Cardiac muscle cell (in vitro differentiated cells and primary cell): Measurements from ENCODE around the gene MRPL53. TPM values are rescaled to one million over a fixed set of nuclear protein-coding genes. Genes with fewer than 3 reads are reported as not detected.

Experiments
- DNase-seq, 2 donors: peaks; one replicate each; pipeline versions ENCODE4 v3.0.0 to v3.0.0-alpha.2; 2010 to 2017; ENCODE audit warnings: low read depth in 1 of 2, low spot score in 1 of 2
- H3K27ac ChIP-seq: fragments of 200-600 bp; sonication (generic); 2 replicates; pipeline ENCODE4 v1.5.1; 2016
- H3K27me3 ChIP-seq: fragments of 200-600 bp; sonication (generic); 2 replicates; pipeline ENCODE4 v1.6.0; 2016; ENCODE audit warnings: control low read depth
- H3K36me3 ChIP-seq: fragments of 200-600 bp; sonication (generic); 2 replicates; pipeline ENCODE4 v1.5.1; 2016; ENCODE audit warnings: control low read depth
- H3K4me1 ChIP-seq: fragments of 200-600 bp; sonication (generic); 2 replicates; pipeline ENCODE4 v1.8.1; 2017; ENCODE audit warnings: low read depth, mild to moderate bottlenecking, mixed run types
- H3K4me3 ChIP-seq: fragments of 200-600 bp; sonication (generic); 2 replicates; pipeline ENCODE4 v1.5.1; 2016; ENCODE audit warnings: mild to moderate bottlenecking
- H3K9me3 ChIP-seq: fragments of 200-600 bp; sonication (generic); 2 replicates; pipeline ENCODE4 v1.5.1; 2017; ENCODE audit warnings: low read depth, mild to moderate bottlenecking, control low read depth
- polyA plus RNA-seq: library from polyadenylated mRNA; unstranded; fragments of >200 nt; fragmentation: Nextera tagmentation; extraction: Ambion mirVana; gene quantifications from 2 replicates; pipeline ENCODE4 v1.2.1, GENCODE V29; 2016
- total RNA-seq: library from RNA; depleted of rRNA; stranded (reverse); fragments of >200 nt; gene quantifications from 2 replicates; pipeline ENCODE4 v1.2.3, GENCODE V29; 2016
- TF ChIP-seq, protein P1 (sequence below): IDR thresholded peaks from 2 replicates; pipeline ENCODE4 v1.5.1; 2012; ENCODE audit warnings: low read depth, mild to moderate bottlenecking, low read length

The MRPL53 gene
- total and polyA plus RNA-seq, 2 experiments from 2014 or later: 50.8 to 132 TPM

DNA sequence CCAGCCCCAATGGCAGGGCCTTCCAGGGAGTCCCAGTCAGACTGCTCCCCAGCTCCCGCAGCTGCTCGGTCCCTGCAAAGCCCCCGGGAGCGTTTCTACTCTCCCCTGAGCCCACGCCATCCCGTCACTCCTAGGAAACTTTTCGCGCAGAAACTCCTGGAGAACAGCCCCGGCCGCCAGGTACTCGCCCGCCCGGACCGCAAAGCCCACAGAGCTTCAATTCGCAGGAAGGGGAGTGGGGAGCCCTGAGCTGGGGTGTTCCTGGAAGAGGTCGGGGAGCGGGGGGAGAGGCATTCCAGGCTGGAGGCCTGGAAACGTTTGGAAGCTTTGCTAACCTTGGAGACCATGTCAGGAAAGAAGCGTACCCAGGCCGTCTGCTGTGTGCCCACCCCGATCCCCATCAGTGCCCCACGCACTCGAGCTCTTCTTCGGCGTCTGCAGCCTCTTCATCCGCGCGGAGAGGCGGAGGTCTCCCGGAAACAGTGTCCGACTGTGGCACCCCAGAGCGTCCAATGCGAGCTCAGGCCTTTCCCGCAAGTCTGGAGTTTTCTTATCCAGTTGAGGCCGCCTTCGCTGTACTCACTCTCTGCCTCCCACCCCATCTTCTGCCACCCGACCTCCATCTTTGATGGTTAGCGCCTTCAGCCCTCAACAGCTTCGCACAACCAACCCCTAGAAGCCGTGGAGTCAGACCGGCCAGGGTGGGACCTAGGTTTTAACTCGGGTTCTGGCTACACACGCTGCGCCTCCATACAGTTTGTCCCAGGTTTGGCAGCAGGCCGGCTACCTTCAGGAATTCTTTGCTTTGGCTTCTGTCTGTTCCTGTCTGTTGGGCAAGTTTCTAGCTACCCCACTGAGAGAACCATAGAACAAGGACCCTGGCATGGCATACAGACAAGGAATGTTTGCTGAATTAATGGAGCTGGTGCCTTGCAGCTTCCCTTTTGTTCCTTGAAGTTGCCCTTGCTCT lies 31.3 kb upstream of the MRPL53 start:
- DNase-seq: peak in 1 of 2 donors; percentile 58
- Histone ChIP-seq H3K4me3 (peak overlapping the region; percentile 19), H3K27me3 (peaks cover 70% of the 10 kb centered on the region), H3K36me3 (peaks cover 4% of the 10 kb centered on the region), H3K27ac (no peak overlapping the region), H3K9me3 (no peaks in the 10 kb centered on the region), H3K4me1 (peaks cover 7% of the 10 kb centered on the region)
- TF ChIP-seq, protein P1, sequence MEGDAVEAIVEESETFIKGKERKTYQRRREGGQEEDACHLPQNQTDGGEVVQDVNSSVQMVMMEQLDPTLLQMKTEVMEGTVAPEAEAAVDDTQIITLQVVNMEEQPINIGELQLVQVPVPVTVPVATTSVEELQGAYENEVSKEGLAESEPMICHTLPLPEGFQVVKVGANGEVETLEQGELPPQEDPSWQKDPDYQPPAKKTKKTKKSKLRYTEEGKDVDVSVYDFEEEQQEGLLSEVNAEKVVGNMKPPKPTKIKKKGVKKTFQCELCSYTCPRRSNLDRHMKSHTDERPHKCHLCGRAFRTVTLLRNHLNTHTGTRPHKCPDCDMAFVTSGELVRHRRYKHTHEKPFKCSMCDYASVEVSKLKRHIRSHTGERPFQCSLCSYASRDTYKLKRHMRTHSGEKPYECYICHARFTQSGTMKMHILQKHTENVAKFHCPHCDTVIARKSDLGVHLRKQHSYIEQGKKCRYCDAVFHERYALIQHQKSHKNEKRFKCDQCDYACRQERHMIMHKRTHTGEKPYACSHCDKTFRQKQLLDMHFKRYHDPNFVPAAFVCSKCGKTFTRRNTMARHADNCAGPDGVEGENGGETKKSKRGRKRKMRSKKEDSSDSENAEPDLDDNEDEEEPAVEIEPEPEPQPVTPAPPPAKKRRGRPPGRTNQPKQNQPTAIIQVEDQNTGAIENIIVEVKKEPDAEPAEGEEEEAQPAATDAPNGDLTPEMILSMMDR: no peak

DNA sequence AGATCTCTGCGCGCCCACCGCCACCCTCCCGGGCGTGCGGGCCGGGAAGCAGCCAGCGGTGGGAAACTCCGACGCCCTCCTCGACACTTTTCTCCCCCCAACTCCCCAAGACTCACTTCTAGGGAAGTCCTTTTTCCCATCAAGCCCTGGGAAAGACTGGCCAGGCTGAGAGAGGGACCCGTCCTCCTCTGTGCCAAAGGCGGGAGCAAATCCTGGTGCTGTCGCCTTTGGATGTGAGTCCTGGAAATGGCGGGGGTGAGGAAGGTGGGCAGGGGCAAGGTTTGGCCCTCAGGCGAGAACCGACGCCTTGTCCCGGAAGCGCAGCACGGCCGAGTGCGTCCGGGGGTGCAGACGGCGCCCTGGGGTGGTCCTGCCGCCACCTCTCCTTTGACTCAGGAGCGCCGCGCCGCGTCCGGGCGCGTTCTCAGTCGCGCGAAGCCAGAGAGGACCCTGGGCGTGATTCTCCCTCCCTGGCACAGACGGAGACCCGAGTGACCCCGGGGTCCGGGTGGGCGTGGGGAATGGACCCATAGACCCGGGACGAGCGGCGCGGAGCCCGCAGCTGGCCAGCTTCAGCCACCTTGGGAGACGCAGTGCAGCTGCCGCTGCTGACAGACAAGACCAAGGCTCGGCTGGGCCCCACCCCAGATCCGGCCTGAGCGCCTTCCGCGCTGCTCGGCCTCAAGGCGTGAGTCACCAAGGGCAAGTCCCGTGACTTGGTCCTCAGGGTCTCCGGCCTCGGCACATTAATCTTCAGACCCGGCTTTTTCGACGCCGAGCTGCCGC lies 30.4 kb upstream of the MRPL53 start:
- peaks cover 15% of the 10 kb centered on the region for H3K4me1 ChIP-seq

GRCh38 chr2:74502147-74502719 lies 29.8 kb upstream of the MRPL53 start:
- Histone ChIP-seq H3K27me3 (peaks cover 86% of the 10 kb centered on the region), H3K4me1 (peaks cover 17% of the 10 kb centered on the region), H3K9me3 (no peaks in the 10 kb centered on the region), H3K4me3 (peak overlapping the region; percentile 19), H3K27ac (no peak overlapping the region), H3K36me3 (peaks cover 4% of the 10 kb centered on the region)
- no peak for DNase-seq
- TF ChIP-seq, protein P1: no peak

More for the DNA sequence above, 30.4 kb upstream of the MRPL53 start:
- Histone ChIP-seq H3K9me3 (no peaks in the 10 kb centered on the region), H3K27me3 (peaks cover 79% of the 10 kb centered on the region), H3K4me3 (peak overlapping the region; percentile 19), H3K27ac (no peak overlapping the region), H3K36me3 (peaks cover 4% of the 10 kb centered on the region)
- DNase-seq: peak; percentile 39 to 93
- TF ChIP-seq, protein P1: peak; percentile 52

- DNase-seq: no peak
- H3K36me3 ChIP-seq: peaks cover 4% of the 10 kb centered on the region
- peaks cover 93% of the 10 kb centered on the region for H3K27me3 ChIP-seq
- no peaks in the 10 kb centered on the region for H3K9me3 ChIP-seq
- H3K4me3 ChIP-seq: no peak overlapping the region
- TF ChIP-seq, protein P1: no peak
- no peak overlapping the region for H3K27ac ChIP-seq
- H3K4me1 ChIP-seq: peaks cover 17% of the 10 kb centered on the region
These were observed 29.0 kb upstream of the MRPL53 start for GRCh38 chr2:74501335-74502071.

GRCh38 chr2:74500578-74500946 lies 28.1 kb upstream of the MRPL53 start:
- Histone ChIP-seq H3K27ac (no peak overlapping the region), H3K4me1 (peaks cover 17% of the 10 kb centered on the region), H3K27me3 (peaks cover 100% of the 10 kb centered on the region), H3K4me3 (no peak overlapping the region), H3K36me3 (peaks cover 4% of the 10 kb centered on the region), H3K9me3 (no peaks in the 10 kb centered on the region)
- no peak for DNase-seq
- TF ChIP-seq, protein P1: no peak
